Fibroblast of villous mesenchyme (primary cell): ENCODE measurements around the gene STX1B. TPM values are rescaled to one million over a fixed set of nuclear protein-coding genes. Genes with fewer than 3 reads are reported as not detected.

Source experiments
- DNase-seq: peaks from one replicate; pipeline ENCODE4 v3.0.0-alpha.2; 2010; ENCODE audit warnings: low read depth
- H3K4me3 ChIP-seq: 2 replicates; pipeline ENCODE4 v1.5.1; 2011; ENCODE audit warnings: low read depth, mild to moderate bottlenecking, low read length
- CTCF ChIP-seq: IDR thresholded peaks from 2 replicates; pipeline ENCODE4 v1.5.1; 2012; ENCODE audit warnings: low read depth, mild to moderate bottlenecking, low read length; ENCODE audit not compliant: insufficient read depth
- total RNA-seq: library from RNA; depleted of rRNA; stranded (reverse); fragments of >200 nt; gene quantifications from 2 replicates; pipeline ENCODE4 v1.2.3, GENCODE V29; 2012

STX1B gene
- 2.2 and 2.6 TPM in 2 replicates for total RNA-seq

- H3K4me3 ChIP-seq = peak within 1 kb of the TSS; percentile 44
- TF ChIP-seq CTCF = no peak
- no peak for DNase-seq
These were observed at the start of gene STX1B for GRCh38 chr16:31010585-31011325. Gene STX1B (minus strand): TSS chr16:31010638. CDS start chr16:31010396, 242 bp downstream.

- no peak for TF ChIP-seq CTCF
- no peak overlapping the region for H3K4me3 ChIP-seq
- DNase-seq = no peak
These were observed 45.2 kb upstream of the STX1B start for GRCh38 chr16:31055613-31056012.

- H3K4me3 ChIP-seq = no peak overlapping the region
- TF ChIP-seq CTCF = no peak
- peak; percentile 97 for DNase-seq
These were observed 41.7 kb upstream of the STX1B start for GRCh38 chr16:31052114-31052513.

- TF ChIP-seq CTCF = no peak
- H3K4me3 ChIP-seq = no peak overlapping the region
- DNase-seq = peak; percentile 40
These were observed 40.0 kb upstream of the STX1B start for GRCh38 chr16:31050280-31051030.

- no peak for TF ChIP-seq CTCF
- no peak for DNase-seq
- H3K4me3 ChIP-seq = no peak overlapping the region
These were observed 33.6 kb upstream of the STX1B start for GRCh38 chr16:31043898-31044481.

- H3K4me3 ChIP-seq = no peak overlapping the region
- no peak for DNase-seq
- TF ChIP-seq CTCF = no peak
These were observed 32.9 kb upstream of the STX1B start for GRCh38 chr16:31043352-31043751.
